ENCODE results near the gene KITLG. TPM values are rescaled to one million over a fixed set of nuclear protein-coding genes. Genes with fewer than 3 reads are reported as not detected.

The KITLG gene
- total RNA-seq, 2 donors from 2014 or later, result 4.4 to 4.9 TPM

- ATAC-seq (no peak), DNase-seq (no peak)
- no peak overlapping the region for H3K27ac ChIP-seq
- no peaks in the 10 kb centered on the region for H3K4me1 ChIP-seq
- H3K4me3 ChIP-seq, result no peak overlapping the region
- TF ChIP-seq POLR2A (IDR thresholded peaks at IDR 0.05) (no peak), CTCF (IDR thresholded peaks at IDR 0.05) (no peak)
- no peaks in the 10 kb centered on the region for H3K36me3 ChIP-seq (replicated peaks in 1 of 2; ENCODE audit: insufficient read depth in 1 of 2, low read depth in 2 of 2)
- no peaks in the 10 kb centered on the region for H3K27me3 ChIP-seq
- no peaks in the 10 kb centered on the region for H3K9me3 ChIP-seq
- intact Hi-C loops (cut with DNase I), result no loop called here
Observed at GRCh38 chr12:88445705-88446394, 134.4 kb downstream of the KITLG start.

- H3K4me1 ChIP-seq, result no peaks in the 10 kb centered on the region
- H3K9me3 ChIP-seq, result no peaks in the 10 kb centered on the region
- H3K27me3 ChIP-seq, result no peaks in the 10 kb centered on the region
- TF ChIP-seq POLR2A (IDR thresholded peaks at IDR 0.05) (no peak), CTCF (IDR thresholded peaks at IDR 0.05) (no peak)
- DNase-seq (no peak), ATAC-seq (no peak)
- H3K4me3 ChIP-seq, result no peak overlapping the region
- WGBS, 2 donors, result 41 to 51% methylated on average over 1 of the region's 1 CpG
- intact Hi-C loops (cut with DNase I), result no loop called here
- H3K27ac ChIP-seq, result no peak overlapping the region
- no peaks in the 10 kb centered on the region for H3K36me3 ChIP-seq (replicated peaks in 1 of 2; ENCODE audit: insufficient read depth in 1 of 2, low read depth in 2 of 2)
Observed at GRCh38 chr12:88444481-88444880, 135.8 kb downstream of the KITLG start.

Small RNA genes lying within 50 kb of the gene (small RNA-seq; reads per million reads assigned to genes)
- not detected for gene RNU1-117P
